ENCODE measurements around the gene COIL. TPM values are rescaled to one million over a fixed set of nuclear protein-coding genes. Genes with fewer than 3 reads are reported as not detected.

The COIL gene
- total RNA-seq, 1 donor from 2014 or later: 20.3 TPM

GRCh38 chr17:56909742-56910508 lies 50.9 kb downstream of the COIL start:
- Mint-ChIP-seq H3K4me1 (ENCODE audit: low read depth) (peaks cover 50% of the 10 kb centered on the region), H3K27me3 (ENCODE audit: low read depth) (no peaks in the 10 kb centered on the region), H3K27ac (peak overlapping the region; percentile 44), H3K36me3 (ENCODE audit: low read depth) (peaks cover 60% of the 10 kb centered on the region), H3K9me3 (no peaks in the 10 kb centered on the region), H3K4me3 (ENCODE audit: low read depth) (peak overlapping the region; percentile 92)
- DNase-seq (ENCODE audit: low spot score): no peak
- intact Hi-C loops (cut with micrococcal nuclease): loop anchor here (5.0 kb wide), 1 partner anchor 67 kb away; the partner anchor contains the start of gene SCPEP1

- Mint-ChIP-seq H3K4me3 (ENCODE audit: low read depth) (no peak overlapping the region), H3K9me3 (no peaks in the 10 kb centered on the region), H3K4me1 (ENCODE audit: low read depth) (peaks cover 54% of the 10 kb centered on the region), H3K36me3 (ENCODE audit: low read depth) (peaks cover 77% of the 10 kb centered on the region), H3K27me3 (ENCODE audit: low read depth) (no peaks in the 10 kb centered on the region), H3K27ac (peak overlapping the region; percentile 72)
- intact Hi-C loops (cut with micrococcal nuclease): no loop called here
- peak; percentile 52 for DNase-seq (ENCODE audit: low spot score)
Observed at GRCh38 chr17:56908001-56908542, 52.8 kb downstream of the COIL start.

GRCh38 chr17:56903560-56903959 lies 57.3 kb downstream of the COIL start:
- Mint-ChIP-seq H3K27me3 (ENCODE audit: low read depth) (no peaks in the 10 kb centered on the region), H3K9me3 (no peaks in the 10 kb centered on the region), H3K4me1 (ENCODE audit: low read depth) (peaks cover 23% of the 10 kb centered on the region), H3K4me3 (ENCODE audit: low read depth) (no peak overlapping the region), H3K36me3 (ENCODE audit: low read depth) (peaks cover 79% of the 10 kb centered on the region), H3K27ac (no peak overlapping the region)
- no peak for DNase-seq (ENCODE audit: low spot score)
- intact Hi-C loops (cut with micrococcal nuclease): no loop called here

- no peak overlapping the region for H3K27ac Mint-ChIP-seq
- intact Hi-C loops (cut with micrococcal nuclease): no loop called here
Observed at GRCh38 chr17:56902348-56902747, 58.5 kb downstream of the COIL start.

GRCh38 chr17:56899403-56899802 lies 61.4 kb downstream of the COIL start:
- H3K4me3 Mint-ChIP-seq (ENCODE audit: low read depth): no peak overlapping the region
- peaks cover 80% of the 10 kb centered on the region for H3K36me3 Mint-ChIP-seq (ENCODE audit: low read depth)
- DNase-seq (ENCODE audit: low spot score): no peak
- H3K27ac Mint-ChIP-seq: no peak overlapping the region
- H3K27me3 Mint-ChIP-seq (ENCODE audit: low read depth): no peaks in the 10 kb centered on the region
- intact Hi-C loops (cut with micrococcal nuclease): no loop called here
- H3K9me3 Mint-ChIP-seq: no peaks in the 10 kb centered on the region
- peaks cover 5% of the 10 kb centered on the region for H3K4me1 Mint-ChIP-seq (ENCODE audit: low read depth)

More at GRCh38 chr17:56902348-56902747, 58.5 kb downstream of the COIL start:
- Mint-ChIP-seq H3K4me3 (ENCODE audit: low read depth) (no peak overlapping the region), H3K36me3 (ENCODE audit: low read depth) (peaks cover 79% of the 10 kb centered on the region), H3K27me3 (ENCODE audit: low read depth) (no peaks in the 10 kb centered on the region), H3K4me1 (ENCODE audit: low read depth) (peaks cover 14% of the 10 kb centered on the region), H3K9me3 (no peaks in the 10 kb centered on the region)
- DNase-seq (ENCODE audit: low spot score): no peak

- Mint-ChIP-seq H3K4me3 (ENCODE audit: low read depth) (no peak overlapping the region), H3K27ac (no peak overlapping the region), H3K9me3 (no peaks in the 10 kb centered on the region), H3K27me3 (ENCODE audit: low read depth) (no peaks in the 10 kb centered on the region), H3K36me3 (ENCODE audit: low read depth) (peaks cover 80% of the 10 kb centered on the region), H3K4me1 (ENCODE audit: low read depth) (peaks cover 1% of the 10 kb centered on the region)
- intact Hi-C loops (cut with micrococcal nuclease): no loop called here
- DNase-seq (ENCODE audit: low spot score): no peak
Observed at GRCh38 chr17:56898874-56899273, 62.0 kb downstream of the COIL start.

- Mint-ChIP-seq H3K27ac (peak overlapping the region; percentile 25), H3K27me3 (ENCODE audit: low read depth) (no peaks in the 10 kb centered on the region), H3K36me3 (ENCODE audit: low read depth) (peaks cover 81% of the 10 kb centered on the region), H3K4me1 (ENCODE audit: low read depth) (peaks cover 1% of the 10 kb centered on the region), H3K4me3 (ENCODE audit: low read depth) (no peak overlapping the region), H3K9me3 (no peaks in the 10 kb centered on the region)
- no peak for DNase-seq (ENCODE audit: low spot score)
- intact Hi-C loops (cut with micrococcal nuclease): no loop called here
Observed at GRCh38 chr17:56897646-56898424, 63.0 kb downstream of the COIL start.

- peaks cover 7% of the 10 kb centered on the region for H3K4me1 Mint-ChIP-seq (ENCODE audit: low read depth)
- H3K27me3 Mint-ChIP-seq (ENCODE audit: low read depth): no peaks in the 10 kb centered on the region
- no peak overlapping the region for H3K4me3 Mint-ChIP-seq (ENCODE audit: low read depth)
- no peak for DNase-seq (ENCODE audit: low spot score)
- peaks cover 81% of the 10 kb centered on the region for H3K36me3 Mint-ChIP-seq (ENCODE audit: low read depth)
- intact Hi-C loops (cut with micrococcal nuclease): no loop called here
- no peaks in the 10 kb centered on the region for H3K9me3 Mint-ChIP-seq
- no peak overlapping the region for H3K27ac Mint-ChIP-seq
Observed at GRCh38 chr17:56896968-56897359, 63.9 kb downstream of the COIL start.

- no peak for DNase-seq (ENCODE audit: low spot score)
- intact Hi-C loops (cut with micrococcal nuclease): no loop called here
- no peak overlapping the region for H3K27ac Mint-ChIP-seq
- H3K4me1 Mint-ChIP-seq (ENCODE audit: low read depth): peaks cover 7% of the 10 kb centered on the region
- no peak overlapping the region for H3K4me3 Mint-ChIP-seq (ENCODE audit: low read depth)
- H3K9me3 Mint-ChIP-seq: no peaks in the 10 kb centered on the region
- no peaks in the 10 kb centered on the region for H3K27me3 Mint-ChIP-seq (ENCODE audit: low read depth)
- H3K36me3 Mint-ChIP-seq (ENCODE audit: low read depth): peaks cover 82% of the 10 kb centered on the region
Observed at GRCh38 chr17:56896217-56896967, 64.5 kb downstream of the COIL start.

- H3K9me3 Mint-ChIP-seq: no peaks in the 10 kb centered on the region
- H3K36me3 Mint-ChIP-seq (ENCODE audit: low read depth): peaks cover 84% of the 10 kb centered on the region
- no peak for DNase-seq (ENCODE audit: low spot score)
- H3K4me3 Mint-ChIP-seq (ENCODE audit: low read depth): no peak overlapping the region
- H3K27ac Mint-ChIP-seq: peak overlapping the region; percentile 4
- H3K4me1 Mint-ChIP-seq (ENCODE audit: low read depth): peaks cover 7% of the 10 kb centered on the region
- intact Hi-C loops (cut with micrococcal nuclease): no loop called here
- no peaks in the 10 kb centered on the region for H3K27me3 Mint-ChIP-seq (ENCODE audit: low read depth)
Observed at GRCh38 chr17:56894859-56895455, 65.9 kb downstream of the COIL start.

- H3K27me3 Mint-ChIP-seq (ENCODE audit: low read depth): no peaks in the 10 kb centered on the region
- peaks cover 4% of the 10 kb centered on the region for H3K9me3 Mint-ChIP-seq
- no peak overlapping the region for H3K27ac Mint-ChIP-seq
- DNase-seq (ENCODE audit: low spot score): no peak
- H3K36me3 Mint-ChIP-seq (ENCODE audit: low read depth): peaks cover 88% of the 10 kb centered on the region
- H3K4me1 Mint-ChIP-seq (ENCODE audit: low read depth): peaks cover 7% of the 10 kb centered on the region
- intact Hi-C loops (cut with micrococcal nuclease): no loop called here
- H3K4me3 Mint-ChIP-seq (ENCODE audit: low read depth): no peak overlapping the region
Observed at GRCh38 chr17:56893503-56893902, 67.3 kb downstream of the COIL start.

GRCh38 chr17:56892333-56892732 lies 68.5 kb downstream of the COIL start:
- Mint-ChIP-seq H3K4me1 (ENCODE audit: low read depth) (peaks cover 7% of the 10 kb centered on the region), H3K9me3 (peaks cover 14% of the 10 kb centered on the region), H3K27me3 (ENCODE audit: low read depth) (no peaks in the 10 kb centered on the region), H3K27ac (no peak overlapping the region), H3K4me3 (ENCODE audit: low read depth) (no peak overlapping the region), H3K36me3 (ENCODE audit: low read depth) (peaks cover 88% of the 10 kb centered on the region)
- DNase-seq (ENCODE audit: low spot score): no peak
- intact Hi-C loops (cut with micrococcal nuclease): loop anchor here (1.0 kb wide), 1 partner anchor 48 kb away; no protein-coding TSS in a partner anchor
